ENCODE measurements around the gene L1CAM. TPM values are rescaled to one million over a fixed set of nuclear protein-coding genes. Genes with fewer than 3 reads are reported as not detected.

L1CAM gene
- total and polyA plus RNA-seq, 2 of the 8 experiments (the other 6 are each of a cell fraction or from before 2014, with no cell fraction given) = 11.0 to 43.0 TPM

- H2BK15ac ChIP-seq (ENCODE audit: low read length) = no peak overlapping the region
Measured at GRCh38 chrX:153910446-153910845, 24.5 kb upstream of the L1CAM start.

More at GRCh38 chrX:153910446-153910845, 24.5 kb upstream of the L1CAM start:
- Histone ChIP-seq H3K56ac (replicated peaks; ENCODE audit: insufficient read length, low read depth, low read length) (no peak overlapping the region), H3K14ac (ENCODE audit: insufficient read length) (no peak overlapping the region), H4K8ac (ENCODE audit: extremely low read depth, insufficient read depth, low read length) (no peak overlapping the region), H2BK5ac (ENCODE audit: low read depth, low read length) (no peak overlapping the region), H2BK20ac (ENCODE audit: low read length) (no peak overlapping the region), H2BK12ac (ENCODE audit: low read depth, low read length) (no peak overlapping the region), H3K4ac (replicated peaks; ENCODE audit: insufficient read length, low read depth, low read length) (no peak overlapping the region), H3K4me2 (ENCODE audit: insufficient read depth in 1 of 2, low read depth in 2 of 2, low read length in 2 of 2) (no peak overlapping the region), H3K4me3 (ENCODE audit: extremely low read depth in 1 of 4, insufficient read depth in 2 of 4, low read depth in 3 of 4, low read length in 4 of 4) (no peak overlapping the region), H3K27me3 (replicated peaks in 1 of 4; ENCODE audit: control insufficient read depth in 3 of 4, extremely low read depth in 1 of 4, insufficient read depth in 3 of 4, low read length in 3 of 4) (no peaks in the 10 kb centered on the region), H4K20me1 (replicated peaks in 1 of 2; ENCODE audit: control insufficient read depth in 1 of 2, insufficient read depth in 2 of 2, low read length in 2 of 2) (no peaks in the 10 kb centered on the region), H3K18ac (ENCODE audit: extremely low read depth, low read length) (no peak overlapping the region), H4K91ac (replicated peaks; ENCODE audit: insufficient read length, low read length) (no peak overlapping the region), H3K27ac (ENCODE audit: low read depth, low read length) (no peak overlapping the region), H3K79me1 (ENCODE audit: low read depth, low read length) (no peaks in the 10 kb centered on the region), H3K9ac (replicated peaks in 1 of 4; ENCODE audit: extremely low read depth in 1 of 4, low read depth in 3 of 4, low read length in 3 of 4) (no peak overlapping the region), H2AFZ (ENCODE audit: low read length) (no peak overlapping the region), H2AK5ac (ENCODE audit: low read depth, low read length) (no peak overlapping the region), H3K36me3 (ENCODE audit: control insufficient read depth in 2 of 4, insufficient read depth in 4 of 4, low read length in 3 of 4) (no peaks in the 10 kb centered on the region; a peak in 1 of 8 replicates), H3K4me1 (replicated peaks in 1 of 4; ENCODE audit: control insufficient read depth in 3 of 4, insufficient read depth in 4 of 4, low read length in 3 of 4) (peaks cover 0 to 3% (median 0%) of the 10 kb centered on the region in 4 experiments; a peak in 1 of 7 replicates), H3K23me2 (ENCODE audit: low read depth, low read length) (no peaks in the 10 kb centered on the region), H3K9me3 (ENCODE audit: insufficient read depth in 2 of 2, low read depth in 1 of 2, low read length in 1 of 2) (no peaks in the 10 kb centered on the region), H4K5ac (ENCODE audit: insufficient read length, low read depth, low read length) (no peak overlapping the region), H3K23ac (ENCODE audit: insufficient read length) (no peak overlapping the region), H3K79me2 (ENCODE audit: control insufficient read depth in 1 of 2, insufficient read depth in 2 of 2, low read length in 2 of 2) (no peaks in the 10 kb centered on the region), H2BK120ac (replicated peaks; ENCODE audit: low read depth, low read length) (no peak overlapping the region)
- CTCF ChIA-PET (ENCODE audit: partially characterized antibody) = interaction anchor here (0.6 to 5.7 kb wide), 15 partner anchors 10 to 147 kb away, joined by 3 to 65 read pairs (median 3); partner anchors contain the start of genes ARHGAP4 and L1CAM
- TF ChIP-seq SIRT6 (IDR thresholded peaks at IDR 0.05; ENCODE audit: low read length) = no peak
- TF ChIP-seq CTCF (IDR thresholded peaks at IDR 0.05; ENCODE audit: control extremely low read depth in 1 of 3, insufficient read depth in 1 of 3, low read depth in 1 of 3, low read length in 3 of 3) = no peak
- TF ChIP-seq YY1 (IDR thresholded peaks at IDR 0.05; ENCODE audit: low read depth, low read length) = no peak
- no peak for TF ChIP-seq POLR2A (IDR thresholded peaks at IDR 0.05; ENCODE audit: control extremely low read depth in 1 of 2, low read depth in 2 of 2, low read length in 2 of 2)
- no peak for DNase-seq (ENCODE audit: low read depth in 1 of 2, low spot score in 2 of 2)
- 100% methylated on average over 1 of the region's 22 CpGs; no CpG with 5 or more reads in 1 of the 2 experiments for WGBS, 2 experiments (ENCODE audit: extremely low coverage in 1 of 2, insufficient coverage in 1 of 2, insufficient read length in 1 of 2, insufficient replicate concordance in 2 of 2, low coverage in 1 of 2, low lambda C conversion rate in 2 of 2, missing lambda C conversion rate in 1 of 2)
- POLR2A ChIA-PET (ENCODE audit: partially characterized antibody) = interaction anchor here (0.9 to 1.9 kb wide), 7 partner anchors 8 to 116 kb away, joined by 3 to 9 read pairs (median 3); partner anchors contain the start of genes ARHGAP4, IDH3G and SSR4
- FAIRE-seq = no peak
